Measurements from ENCODE around the gene MLANA.

Gene MLANA, protein sequence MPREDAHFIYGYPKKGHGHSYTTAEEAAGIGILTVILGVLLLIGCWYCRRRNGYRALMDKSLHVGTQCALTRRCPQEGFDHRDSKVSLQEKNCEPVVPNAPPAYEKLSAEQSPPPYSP

DNA sequence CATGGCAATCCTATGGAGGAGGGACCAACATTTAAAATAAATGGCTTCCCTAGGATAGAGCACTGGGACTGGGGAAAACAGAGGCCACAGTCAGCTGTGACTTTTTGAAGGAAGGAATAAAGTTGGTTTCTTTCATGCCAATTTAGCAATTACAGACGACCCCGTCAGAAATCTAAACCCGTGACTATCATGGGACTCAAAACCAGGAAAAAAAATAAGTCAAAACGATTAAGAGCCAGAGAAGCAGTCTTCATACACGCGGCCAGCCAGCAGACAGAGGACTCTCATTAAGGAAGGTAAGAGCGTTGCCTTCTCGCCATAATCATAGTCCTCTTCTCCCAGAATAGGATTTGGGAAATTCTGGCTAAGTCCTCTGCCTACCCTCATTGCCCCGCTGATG, at the start of gene MLANA:
Gene MLANA (plus strand): TSS at position 249 of the 400 bp plus-strand sequence. CDS start 1,586 bp downstream, outside the sequence.
- DNase-seq (ENCODE audit: low read depth in 3 of 3, low spot score in 1 of 3) = no peak

- peak in 1 of 3 donors; percentile 24 for DNase-seq (ENCODE audit: low read depth in 3 of 3, low spot score in 1 of 3)
These were observed 48.7 kb upstream of the MLANA start for GRCh38 chr9:5841771-5842573.

DNA sequence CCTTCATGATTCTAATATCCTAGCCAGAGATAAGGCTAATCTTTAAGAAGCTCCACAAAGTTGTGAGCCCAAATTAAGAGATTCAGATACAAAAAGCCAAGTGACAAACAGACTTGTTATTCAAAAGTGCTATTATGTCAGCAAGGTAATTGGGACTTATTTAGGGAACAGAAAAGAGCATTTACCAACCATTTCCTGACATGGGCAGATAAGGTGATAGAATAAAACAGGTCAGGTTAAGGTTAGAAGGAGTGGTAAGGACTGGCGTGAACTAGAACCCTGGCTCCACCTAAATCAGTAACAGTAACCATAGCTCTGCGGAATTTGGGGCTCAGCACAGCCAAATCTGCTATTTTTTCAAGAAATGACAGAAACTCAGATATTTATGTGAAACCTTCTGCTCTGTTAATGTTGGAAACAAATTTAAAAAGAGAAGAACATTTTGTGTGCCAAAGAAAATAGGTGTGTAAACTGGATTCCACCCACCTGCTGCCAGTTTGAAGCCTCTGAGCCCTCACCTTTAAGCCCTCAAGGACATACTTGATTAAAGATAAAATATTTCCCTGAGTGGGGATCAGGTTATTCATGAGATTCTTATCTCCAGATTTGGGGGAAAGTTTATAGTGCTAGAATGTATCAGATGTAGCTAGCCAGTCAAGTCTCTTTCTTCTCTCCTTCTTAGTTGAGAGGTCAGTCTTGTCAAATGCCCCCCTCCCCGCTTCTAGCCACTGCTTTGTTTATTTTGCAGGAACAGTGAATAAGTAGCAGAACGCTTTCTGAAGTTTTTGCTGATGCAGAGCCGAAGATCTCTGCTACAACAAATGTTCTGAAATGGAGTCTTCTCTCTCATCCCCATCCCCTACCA, 47.5 kb upstream of the MLANA start:
- DNase-seq (ENCODE audit: low read depth in 3 of 3, low spot score in 1 of 3) = no peak

- no peak for DNase-seq (ENCODE audit: low read depth in 3 of 3, low spot score in 1 of 3)
These were observed 46.8 kb upstream of the MLANA start for GRCh38 chr9:5843794-5844471.

GRCh38 chr9:5845157-5845531, 45.5 kb upstream of the MLANA start:
- no peak for DNase-seq (ENCODE audit: low read depth in 3 of 3, low spot score in 1 of 3)

DNA sequence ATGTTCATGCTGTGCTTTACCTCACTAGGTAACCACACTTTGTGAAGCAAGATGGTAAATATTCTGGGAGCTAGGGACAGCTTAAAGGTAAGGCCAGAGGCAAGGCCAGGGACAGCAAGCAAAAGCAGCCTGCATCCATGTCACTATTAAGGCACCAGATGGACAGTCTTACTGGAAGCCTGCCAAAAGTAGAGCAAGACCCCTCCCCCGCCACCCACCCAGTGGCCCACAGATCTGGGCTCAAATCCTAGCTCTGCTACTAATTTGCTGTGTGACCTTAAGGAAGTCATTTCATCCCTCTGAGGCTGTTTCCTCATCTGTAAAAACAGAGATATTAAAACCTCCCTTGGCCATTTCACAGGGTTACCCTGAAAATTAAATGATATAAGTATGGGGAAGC, 44.6 kb upstream of the MLANA start:
- no peak for DNase-seq (ENCODE audit: low read depth in 3 of 3, low spot score in 1 of 3)

- DNase-seq (ENCODE audit: low read depth in 3 of 3, low spot score in 1 of 3) = no peak
These were observed 44.2 kb upstream of the MLANA start for GRCh38 chr9:5846501-5846921.

GRCh38 chr9:5848372-5848882, 42.3 kb upstream of the MLANA start:
- no peak for DNase-seq (ENCODE audit: low read depth in 3 of 3, low spot score in 1 of 3)

GRCh38 chr9:5850724-5851122, 40.0 kb upstream of the MLANA start:
- no peak for DNase-seq (ENCODE audit: low read depth in 3 of 3, low spot score in 1 of 3)

DNA sequence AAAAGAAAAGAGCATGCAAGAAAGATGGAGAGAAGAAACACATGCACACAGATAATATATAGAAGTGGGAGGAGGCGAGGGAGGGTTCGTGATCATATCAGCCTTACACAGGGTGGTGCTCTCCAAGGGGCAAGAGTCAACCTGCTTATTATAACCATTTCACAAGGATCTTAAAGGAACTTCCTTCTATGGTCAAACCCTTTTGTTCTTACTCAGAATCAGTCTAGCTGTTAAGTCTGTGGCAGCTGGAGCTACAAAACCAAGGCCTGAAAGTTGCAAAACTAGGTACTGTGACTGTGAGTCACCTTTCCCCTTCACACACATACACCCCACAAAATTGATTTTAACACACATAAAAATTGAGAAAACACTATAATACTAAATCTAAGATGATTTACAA, 39.2 kb upstream of the MLANA start:
- no peak for DNase-seq (ENCODE audit: low read depth in 3 of 3, low spot score in 1 of 3)

GRCh38 chr9:5852987-5853386, 37.7 kb upstream of the MLANA start:
- DNase-seq (ENCODE audit: low read depth in 3 of 3, low spot score in 1 of 3) = no peak

DNA sequence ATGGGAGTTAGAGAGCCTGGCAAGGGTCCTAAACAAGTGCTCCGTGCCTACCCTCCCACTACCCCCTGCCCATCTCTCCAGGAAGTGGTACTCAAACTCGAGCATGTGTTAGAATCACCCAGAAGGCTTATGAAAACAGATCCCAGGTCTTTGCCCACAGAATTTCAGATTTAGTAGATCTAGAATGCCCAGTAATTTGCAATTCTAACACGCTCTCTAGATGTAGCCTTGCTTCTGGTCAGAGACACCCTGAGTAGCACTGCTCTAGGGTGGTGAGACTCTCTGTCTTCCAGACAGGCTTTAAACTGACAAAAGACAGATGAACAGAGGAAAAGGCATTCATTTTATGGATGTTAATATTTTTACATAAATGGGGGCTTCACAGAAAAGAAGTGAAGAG, 37.1 kb upstream of the MLANA start:
- DNase-seq (ENCODE audit: low read depth in 3 of 3, low spot score in 1 of 3) = no peak

GRCh38 chr9:5854063-5854790, 36.5 kb upstream of the MLANA start:
- no peak for DNase-seq (ENCODE audit: low read depth in 3 of 3, low spot score in 1 of 3)

DNA sequence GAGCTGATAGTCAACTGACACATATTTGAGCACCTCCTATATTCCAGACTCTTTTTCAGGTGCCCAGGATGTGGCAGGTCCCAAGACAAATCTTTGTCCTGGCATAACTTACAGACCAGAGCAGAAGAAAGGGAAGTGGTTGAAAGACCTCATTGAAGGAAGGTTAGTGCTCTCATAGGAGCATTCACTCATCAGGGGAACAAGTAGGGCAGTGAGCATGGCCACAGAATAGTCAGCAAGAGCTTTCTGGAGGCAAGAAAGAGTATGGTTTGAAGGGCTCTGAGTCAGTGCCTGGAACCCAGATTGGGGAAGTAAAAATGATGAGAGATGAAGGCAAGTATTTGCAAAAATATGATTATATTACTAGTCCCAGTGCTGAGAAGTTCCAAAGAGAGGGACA, 32.8 kb upstream of the MLANA start:
- no peak for DNase-seq (ENCODE audit: low read depth in 3 of 3, low spot score in 1 of 3)

DNA sequence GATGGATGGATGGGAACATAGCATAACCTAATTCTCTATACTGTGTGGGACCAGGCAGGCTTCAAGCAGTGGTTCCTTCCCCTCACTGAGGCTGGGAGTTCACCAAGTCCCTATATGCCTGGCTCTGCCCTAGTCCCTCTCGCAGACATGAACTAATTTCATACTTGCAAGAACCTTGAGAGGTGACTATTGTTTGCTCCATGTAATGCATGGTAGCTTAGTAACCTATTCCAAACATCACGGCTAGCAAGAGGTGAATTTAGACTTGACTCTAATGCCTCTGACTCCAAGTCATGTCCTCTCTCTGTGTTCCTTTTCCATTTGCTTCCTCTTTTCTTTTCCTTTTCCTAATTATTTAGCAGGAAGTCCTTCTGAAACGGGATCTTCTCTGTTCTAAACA, 31.9 kb upstream of the MLANA start:
- DNase-seq (ENCODE audit: low read depth in 3 of 3, low spot score in 1 of 3) = no peak

GRCh38 chr9:5863092-5863746, 27.5 kb upstream of the MLANA start:
- DNase-seq (ENCODE audit: low read depth in 3 of 3, low spot score in 1 of 3) = no peak

DNA sequence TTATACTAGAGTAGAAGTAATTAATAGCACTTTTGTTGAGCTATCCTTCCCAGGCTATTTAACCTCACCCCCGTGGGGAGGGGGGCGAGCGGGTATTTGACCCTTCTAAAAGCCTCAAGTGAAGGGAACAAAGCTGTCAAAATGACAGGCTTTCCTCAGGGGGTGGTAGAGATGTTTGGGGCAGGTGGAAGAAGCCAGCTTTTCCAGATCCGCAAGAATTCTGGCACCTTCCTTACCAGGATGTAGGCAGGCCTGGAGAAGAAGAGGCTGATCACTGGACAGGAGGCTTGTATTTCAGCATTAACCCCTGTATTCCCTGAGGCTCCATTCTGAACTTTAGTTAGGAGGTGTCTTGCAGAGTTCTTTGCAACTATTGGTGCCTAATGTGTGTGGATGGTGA, 26.2 kb upstream of the MLANA start:
- DNase-seq (ENCODE audit: low read depth in 3 of 3, low spot score in 1 of 3) = no peak

GRCh38 chr9:5866272-5866671, 24.4 kb upstream of the MLANA start:
- DNase-seq (ENCODE audit: low read depth in 3 of 3, low spot score in 1 of 3) = no peak

- no peak for DNase-seq (ENCODE audit: low read depth in 3 of 3, low spot score in 1 of 3)
These were observed 24.0 kb upstream of the MLANA start for GRCh38 chr9:5866685-5867084.

DNA sequence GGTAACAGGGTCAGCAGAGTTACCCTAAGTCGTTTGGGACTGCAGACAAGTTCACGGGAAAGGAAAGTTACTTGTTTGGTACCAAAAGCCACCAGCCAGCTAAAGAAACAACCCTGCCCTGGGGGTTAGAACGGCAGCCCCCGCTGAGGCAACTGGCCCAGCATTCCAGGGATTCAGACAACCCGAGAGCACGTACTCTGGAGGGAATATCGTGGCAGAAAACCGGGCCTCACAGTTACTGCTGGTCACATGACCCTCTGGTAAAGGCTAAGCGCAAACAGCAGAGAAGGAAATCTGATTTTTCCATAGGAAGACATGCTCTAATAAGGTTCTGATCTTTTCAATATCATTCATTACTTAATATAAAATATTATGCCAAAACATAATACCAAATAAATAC, 22.5 kb upstream of the MLANA start:
- DNase-seq (ENCODE audit: low read depth in 3 of 3, low spot score in 1 of 3) = no peak

Measured in stimulated activated CD4-positive, alpha-beta T cell treated with anti-CD3 and anti-CD28 coated beads, TNF-alpha, amount 100 ng/mL, for 1 hour (primary cell).